ENCODE measurements around the gene SLC38A1.
"Not testable (repeated sequence)": the region's sequence is repeated elsewhere in the genome, so short reads cannot be mapped to it uniquely, and the experiment has no call there.

Gene SLC38A1

GRCh38 chr12:46266382-46266791 is 2.5 kb downstream of the SLC38A1 start:
- in situ Hi-C loops (cut with MboI; ENCODE audit: low pct_unique_long_range_greater_than_20kb, low sequenced_read_pairs) = no loop called here
- DNase-seq = peak; percentile 60

- DNase-seq = no peak
- in situ Hi-C loops (cut with MboI; ENCODE audit: low pct_unique_long_range_greater_than_20kb, low sequenced_read_pairs) = no loop called here
Measured at GRCh38 chr12:46265734-46266133, 3.1 kb downstream of the SLC38A1 start.

- DNase-seq = no peak
- in situ Hi-C loops (cut with MboI; ENCODE audit: low pct_unique_long_range_greater_than_20kb, low sequenced_read_pairs) = no loop called here
Measured at GRCh38 chr12:46265102-46265501, 3.7 kb downstream of the SLC38A1 start.

- DNase-seq = no peak
- in situ Hi-C loops (cut with MboI; ENCODE audit: low pct_unique_long_range_greater_than_20kb, low sequenced_read_pairs) = no loop called here
Measured at GRCh38 chr12:46264057-46264456, 4.8 kb downstream of the SLC38A1 start.

- in situ Hi-C loops (cut with MboI; ENCODE audit: low pct_unique_long_range_greater_than_20kb, low sequenced_read_pairs) = no loop called here
- no peak for DNase-seq
Measured at GRCh38 chr12:46263140-46264016, 5.5 kb downstream of the SLC38A1 start.

GRCh38 chr12:46261646-46262045 is 7.2 kb downstream of the SLC38A1 start:
- in situ Hi-C loops (cut with MboI; ENCODE audit: low pct_unique_long_range_greater_than_20kb, low sequenced_read_pairs) = no loop called here
- DNase-seq = no peak

GRCh38 chr12:46260913-46261476 is 7.8 kb downstream of the SLC38A1 start:
- in situ Hi-C loops (cut with MboI; ENCODE audit: low pct_unique_long_range_greater_than_20kb, low sequenced_read_pairs) = no loop called here

GRCh38 chr12:46260124-46260912 is 8.5 kb downstream of the SLC38A1 start:
- no peak for DNase-seq
- in situ Hi-C loops (cut with MboI; ENCODE audit: low pct_unique_long_range_greater_than_20kb, low sequenced_read_pairs) = no loop called here

More at GRCh38 chr12:46260913-46261476, 7.8 kb downstream of the SLC38A1 start:
- DNase-seq = no peak

GRCh38 chr12:46259713-46260112 is 9.1 kb downstream of the SLC38A1 start:
- in situ Hi-C loops (cut with MboI; ENCODE audit: low pct_unique_long_range_greater_than_20kb, low sequenced_read_pairs) = no loop called here
- DNase-seq = peak; percentile 29

- DNase-seq = no peak
- in situ Hi-C loops (cut with MboI; ENCODE audit: low pct_unique_long_range_greater_than_20kb, low sequenced_read_pairs) = no loop called here
Measured at GRCh38 chr12:46259071-46259470, 9.8 kb downstream of the SLC38A1 start.

- no peak for DNase-seq
- in situ Hi-C loops (cut with MboI; ENCODE audit: low pct_unique_long_range_greater_than_20kb, low sequenced_read_pairs) = no loop called here
Measured at GRCh38 chr12:46258129-46258528, 10.7 kb downstream of the SLC38A1 start.

- no peak for DNase-seq
- in situ Hi-C loops (cut with MboI; ENCODE audit: low pct_unique_long_range_greater_than_20kb, low sequenced_read_pairs) = no loop called here
Measured at GRCh38 chr12:46256942-46257341, 11.9 kb downstream of the SLC38A1 start.

- in situ Hi-C loops (cut with MboI; ENCODE audit: low pct_unique_long_range_greater_than_20kb, low sequenced_read_pairs) = no loop called here
- no peak for DNase-seq
Measured at GRCh38 chr12:46253544-46254162, 15.2 kb downstream of the SLC38A1 start.

GRCh38 chr12:46251994-46252393 is 16.8 kb downstream of the SLC38A1 start:
- DNase-seq; in situ Hi-C loops (cut with MboI; ENCODE audit: low pct_unique_long_range_greater_than_20kb, low sequenced_read_pairs): not testable (repeated sequence)

GRCh38 chr12:46249960-46250359 is 18.9 kb downstream of the SLC38A1 start:
- in situ Hi-C loops (cut with MboI; ENCODE audit: low pct_unique_long_range_greater_than_20kb, low sequenced_read_pairs); DNase-seq: not testable (repeated sequence)

- in situ Hi-C loops (cut with MboI; ENCODE audit: low pct_unique_long_range_greater_than_20kb, low sequenced_read_pairs) = no loop called here
- no peak for DNase-seq
Measured at GRCh38 chr12:46246021-46246700, 22.7 kb downstream of the SLC38A1 start.

GRCh38 chr12:46244997-46245396 is 23.8 kb downstream of the SLC38A1 start:
- in situ Hi-C loops (cut with MboI; ENCODE audit: low pct_unique_long_range_greater_than_20kb, low sequenced_read_pairs) = no loop called here
- DNase-seq = no peak

- no peak for DNase-seq
- in situ Hi-C loops (cut with MboI; ENCODE audit: low pct_unique_long_range_greater_than_20kb, low sequenced_read_pairs) = no loop called here
Measured at GRCh38 chr12:46244273-46244915, 24.4 kb downstream of the SLC38A1 start.

Measured in KBM-7 (cell line).